ENCODE results near the gene FBXO28. TPM values are rescaled to one million over a fixed set of nuclear protein-coding genes. Genes with fewer than 3 reads are reported as not detected.
A peak's percentile ranks its signal among the peaks of the same experiment; 100 is the strongest.

Gene FBXO28
- total RNA-seq, 1 experiment from 2014 or later = 82.6 TPM

DNA sequence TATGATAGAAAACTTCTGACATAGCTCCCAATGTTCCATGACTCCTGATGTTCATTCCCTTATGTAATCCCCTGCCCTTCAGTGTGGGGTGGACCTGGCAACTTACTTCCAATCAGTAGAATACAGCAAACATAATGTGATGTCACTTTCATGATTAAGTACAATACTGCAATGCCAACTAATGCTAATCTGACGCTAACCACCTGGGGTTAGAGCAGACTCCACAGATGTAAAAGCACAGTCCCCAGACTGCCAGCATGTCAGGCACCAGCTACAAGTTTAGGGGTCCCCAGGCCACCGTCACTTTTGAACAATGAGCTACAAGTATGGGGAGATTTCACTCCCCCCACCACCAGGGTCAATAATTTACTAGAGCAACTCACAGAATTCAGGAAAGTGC lies 32.3 kb upstream of the FBXO28 start:
- CTCF ChIA-PET = no interaction called here
- peak; percentile 17 for DNase-seq

GRCh38 chr1:224082146-224082545 lies 31.8 kb upstream of the FBXO28 start:
- POLR2A ChIA-PET (ENCODE audit: unreplicated experiment) = no interaction called here
- no peak overlapping the region for H3K27ac ChIP-seq (ENCODE audit: low read length)
- CTCF ChIA-PET = no interaction called here
- no TSS peak for BruUV-seq (replicated peaks)
- H3K79me2 ChIP-seq (ENCODE audit: low read length) = no peaks in the 10 kb centered on the region
- no peak overlapping the region for H3K4me3 ChIP-seq (ENCODE audit: low read length)
- no peaks in the 10 kb centered on the region for H3K9me2 ChIP-seq (replicated peaks; ENCODE audit: low read length)
- H3K9ac ChIP-seq (ENCODE audit: low read length) = no peak overlapping the region
- TF ChIP-seq, protein P1, sequence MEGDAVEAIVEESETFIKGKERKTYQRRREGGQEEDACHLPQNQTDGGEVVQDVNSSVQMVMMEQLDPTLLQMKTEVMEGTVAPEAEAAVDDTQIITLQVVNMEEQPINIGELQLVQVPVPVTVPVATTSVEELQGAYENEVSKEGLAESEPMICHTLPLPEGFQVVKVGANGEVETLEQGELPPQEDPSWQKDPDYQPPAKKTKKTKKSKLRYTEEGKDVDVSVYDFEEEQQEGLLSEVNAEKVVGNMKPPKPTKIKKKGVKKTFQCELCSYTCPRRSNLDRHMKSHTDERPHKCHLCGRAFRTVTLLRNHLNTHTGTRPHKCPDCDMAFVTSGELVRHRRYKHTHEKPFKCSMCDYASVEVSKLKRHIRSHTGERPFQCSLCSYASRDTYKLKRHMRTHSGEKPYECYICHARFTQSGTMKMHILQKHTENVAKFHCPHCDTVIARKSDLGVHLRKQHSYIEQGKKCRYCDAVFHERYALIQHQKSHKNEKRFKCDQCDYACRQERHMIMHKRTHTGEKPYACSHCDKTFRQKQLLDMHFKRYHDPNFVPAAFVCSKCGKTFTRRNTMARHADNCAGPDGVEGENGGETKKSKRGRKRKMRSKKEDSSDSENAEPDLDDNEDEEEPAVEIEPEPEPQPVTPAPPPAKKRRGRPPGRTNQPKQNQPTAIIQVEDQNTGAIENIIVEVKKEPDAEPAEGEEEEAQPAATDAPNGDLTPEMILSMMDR (conservative IDR thresholded peaks at IDR 0.05; ENCODE audit: low read depth, low read length) = no peak
- TF ChIP-seq EZH2phosphoT487 (IDR thresholded peaks at IDR 0.05; ENCODE audit: borderline replicate concordance, low read length) (no peak), EZH2 (IDR thresholded peaks at IDR 0.05; ENCODE audit: low read length, unreplicated experiment) (no peak)
- no peak overlapping the region for H3K4me2 ChIP-seq (ENCODE audit: low read length)
- intact Hi-C loops (cut with micrococcal nuclease) = no loop called here
- H4K20me1 ChIP-seq (ENCODE audit: low read length) = no peaks in the 10 kb centered on the region
- peaks cover 7% of the 10 kb centered on the region for H3F3A ChIP-seq (ENCODE audit: low read length, unreplicated experiment)
- H3K4me1 ChIP-seq (ENCODE audit: insufficient read depth, low read length) = peaks cover 36% of the 10 kb centered on the region
- DNase-seq = no peak
- H3K36me3 ChIP-seq (ENCODE audit: low read depth, low read length) = no peaks in the 10 kb centered on the region
- H3K9me3 ChIP-seq (ENCODE audit: low read length) = no peaks in the 10 kb centered on the region
- H3K27me3 ChIP-seq (ENCODE audit: low read length) = no peaks in the 10 kb centered on the region
- no peak for ATAC-seq
- H2AFZ ChIP-seq (ENCODE audit: low read length) = no peak overlapping the region

More for the DNA sequence above, 32.3 kb upstream of the FBXO28 start:
- no peak for ATAC-seq
- no peaks in the 10 kb centered on the region for H4K20me1 ChIP-seq (ENCODE audit: low read length)
- no peak overlapping the region for H3K4me3 ChIP-seq (ENCODE audit: low read length)
- no peaks in the 10 kb centered on the region for H3K9me3 ChIP-seq (ENCODE audit: low read length)
- no peaks in the 10 kb centered on the region for H3K9me2 ChIP-seq (replicated peaks; ENCODE audit: low read length)
- no peak for TF ChIP-seq EZH2phosphoT487 (IDR thresholded peaks at IDR 0.05; ENCODE audit: borderline replicate concordance, low read length)
- TF ChIP-seq EZH2 (IDR thresholded peaks at IDR 0.05; ENCODE audit: low read length, unreplicated experiment) = no peak
- TF ChIP-seq, protein P1 (conservative IDR thresholded peaks at IDR 0.05; ENCODE audit: low read depth, low read length) = no peak
- no peaks in the 10 kb centered on the region for H3K36me3 ChIP-seq (ENCODE audit: low read depth, low read length)
- no TSS peak for BruUV-seq (replicated peaks)
- peak overlapping the region; percentile 83 for H3K27ac ChIP-seq (ENCODE audit: low read length)
- no peaks in the 10 kb centered on the region for H3K27me3 ChIP-seq (ENCODE audit: low read length)
- no peak overlapping the region for H3K4me2 ChIP-seq (ENCODE audit: low read length)
- no peak overlapping the region for H2AFZ ChIP-seq (ENCODE audit: low read length)
- H3K79me2 ChIP-seq (ENCODE audit: low read length) = no peaks in the 10 kb centered on the region
- peaks cover 32% of the 10 kb centered on the region for H3K4me1 ChIP-seq (ENCODE audit: insufficient read depth, low read length)
- POLR2A ChIA-PET (ENCODE audit: unreplicated experiment) = no interaction called here
- peaks cover 7% of the 10 kb centered on the region for H3F3A ChIP-seq (ENCODE audit: low read length, unreplicated experiment)
- intact Hi-C loops (cut with micrococcal nuclease) = no loop called here
- no peak overlapping the region for H3K9ac ChIP-seq (ENCODE audit: low read length)

DNA sequence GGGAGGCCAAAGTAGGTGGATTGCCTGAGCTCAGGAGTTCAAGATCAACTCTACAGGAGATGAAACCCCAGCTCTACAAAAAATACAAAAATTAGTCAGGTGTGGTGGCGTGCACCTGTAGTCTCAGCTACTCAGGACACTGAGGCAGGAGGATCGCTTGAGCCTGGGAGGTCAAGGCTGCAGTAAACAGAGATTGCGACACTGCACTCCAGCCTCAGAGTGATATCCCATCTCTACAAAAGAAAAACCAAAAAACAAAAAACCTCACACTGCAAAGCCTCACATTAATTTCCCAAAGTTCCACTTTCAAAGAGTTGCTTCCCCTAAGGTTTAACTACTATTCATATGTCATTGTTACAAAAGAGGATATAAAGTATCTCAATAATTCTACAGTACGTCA lies 29.0 kb upstream of the FBXO28 start:
- Histone ChIP-seq H3K9ac (ENCODE audit: low read length) (no peak overlapping the region), H3K4me1 (ENCODE audit: insufficient read depth, low read length) (peaks cover 36% of the 10 kb centered on the region), H3K27me3 (ENCODE audit: low read length) (no peaks in the 10 kb centered on the region), H3F3A (ENCODE audit: low read length, unreplicated experiment) (peaks cover 2% of the 10 kb centered on the region), H3K27ac (ENCODE audit: low read length) (no peak overlapping the region), H3K36me3 (ENCODE audit: low read depth, low read length) (no peaks in the 10 kb centered on the region), H4K20me1 (ENCODE audit: low read length) (no peaks in the 10 kb centered on the region), H3K79me2 (ENCODE audit: low read length) (no peaks in the 10 kb centered on the region), H3K9me2 (replicated peaks; ENCODE audit: low read length) (no peaks in the 10 kb centered on the region), H2AFZ (ENCODE audit: low read length) (no peak overlapping the region), H3K4me3 (ENCODE audit: low read length) (no peak overlapping the region), H3K4me2 (ENCODE audit: low read length) (no peak overlapping the region), H3K9me3 (ENCODE audit: low read length) (no peaks in the 10 kb centered on the region)
- no TSS peak for BruUV-seq (replicated peaks)
- POLR2A ChIA-PET (ENCODE audit: unreplicated experiment) = no interaction called here
- DNase-seq (no peak), ATAC-seq (no peak)
- intact Hi-C loops (cut with micrococcal nuclease) = no loop called here
- TF ChIP-seq, protein P1 (conservative IDR thresholded peaks at IDR 0.05; ENCODE audit: low read depth, low read length) = no peak
- TF ChIP-seq EZH2phosphoT487 (IDR thresholded peaks at IDR 0.05; ENCODE audit: borderline replicate concordance, low read length) = no peak
- CTCF ChIA-PET = interaction anchor here (0.6 kb wide), 1 partner anchor 35 kb away, joined by 3 read pairs; no protein-coding TSS in a partner anchor
